Coronary artery (tissue), 2 donors: ENCODE results near the gene CEP41.

Source experiments
- DNase-seq: peaks from one replicate; pipeline ENCODE4 v3.0.0-alpha.2; 2017; ENCODE audit warnings: low spot score
- H3K27ac ChIP-seq, 2 donors: fragments of 200-600 bp; sonication (generic); one replicate each; pipeline ENCODE4 v1.5.1; 2016 to 2019
- H3K4me3 ChIP-seq: fragments of 200-600 bp; sonication (generic); 2 replicates; pipeline ENCODE4 v1.5.1; 2016; ENCODE audit warnings: mild to moderate bottlenecking, moderate library complexity
- CTCF ChIP-seq: fragments of 200-600 bp; sonication (generic); IDR thresholded peaks from one replicate; pipeline ENCODE4 v1.5.1; 2019; ENCODE audit warnings: antibody characterized with exemption

The CEP41 gene

GRCh38 chr7:130356876-130357611, 83.8 kb downstream of the CEP41 start:
- DNase-seq = peak; percentile 73
- H3K27ac ChIP-seq = peak overlapping the region; percentile 44 to 87
- H3K4me3 ChIP-seq = no peak overlapping the region
- no peak for TF ChIP-seq CTCF

- peak overlapping the region; percentile 44 to 87 for H3K27ac ChIP-seq
- TF ChIP-seq CTCF = no peak
- DNase-seq = peak; percentile 82
- no peak overlapping the region for H3K4me3 ChIP-seq
These were observed 84.5 kb downstream of the CEP41 start for GRCh38 chr7:130356121-130356875.

DNA sequence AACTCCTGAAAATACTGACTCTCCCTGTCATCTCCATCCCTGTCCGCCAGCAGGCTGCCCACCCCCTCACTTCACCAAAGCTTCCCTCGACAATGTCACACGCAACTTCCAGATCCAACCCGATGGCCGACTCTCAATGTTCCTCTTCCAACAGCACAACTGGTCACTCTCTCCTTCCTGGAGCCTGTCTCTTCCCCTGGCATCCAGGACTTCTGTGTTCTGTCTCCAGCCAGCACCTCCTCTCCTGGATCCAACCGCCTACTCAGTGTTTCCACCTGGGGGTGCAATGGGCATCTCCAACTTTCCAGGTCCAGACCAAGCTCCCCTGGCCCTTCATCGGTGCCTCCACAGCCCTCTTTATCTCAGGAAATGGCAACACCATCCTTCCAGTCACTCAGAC, 87.6 kb downstream of the CEP41 start:
- H3K4me3 ChIP-seq = no peak overlapping the region
- peak; percentile 62 for DNase-seq
- no peak for TF ChIP-seq CTCF
- peak overlapping the region in 1 of 2 donors; percentile 62 for H3K27ac ChIP-seq

- no peak for TF ChIP-seq CTCF
- DNase-seq = no peak
- peak overlapping the region; percentile 38 to 81 for H3K27ac ChIP-seq
- H3K4me3 ChIP-seq = peak overlapping the region; percentile 14
These were observed 88.4 kb downstream of the CEP41 start for GRCh38 chr7:130352194-130353074.

GRCh38 chr7:130351791-130352090, 89.1 kb downstream of the CEP41 start:
- no peak overlapping the region for H3K4me3 ChIP-seq
- peak overlapping the region in 1 of 2 donors; percentile 81 for H3K27ac ChIP-seq
- no peak for TF ChIP-seq CTCF
- no peak for DNase-seq

DNA sequence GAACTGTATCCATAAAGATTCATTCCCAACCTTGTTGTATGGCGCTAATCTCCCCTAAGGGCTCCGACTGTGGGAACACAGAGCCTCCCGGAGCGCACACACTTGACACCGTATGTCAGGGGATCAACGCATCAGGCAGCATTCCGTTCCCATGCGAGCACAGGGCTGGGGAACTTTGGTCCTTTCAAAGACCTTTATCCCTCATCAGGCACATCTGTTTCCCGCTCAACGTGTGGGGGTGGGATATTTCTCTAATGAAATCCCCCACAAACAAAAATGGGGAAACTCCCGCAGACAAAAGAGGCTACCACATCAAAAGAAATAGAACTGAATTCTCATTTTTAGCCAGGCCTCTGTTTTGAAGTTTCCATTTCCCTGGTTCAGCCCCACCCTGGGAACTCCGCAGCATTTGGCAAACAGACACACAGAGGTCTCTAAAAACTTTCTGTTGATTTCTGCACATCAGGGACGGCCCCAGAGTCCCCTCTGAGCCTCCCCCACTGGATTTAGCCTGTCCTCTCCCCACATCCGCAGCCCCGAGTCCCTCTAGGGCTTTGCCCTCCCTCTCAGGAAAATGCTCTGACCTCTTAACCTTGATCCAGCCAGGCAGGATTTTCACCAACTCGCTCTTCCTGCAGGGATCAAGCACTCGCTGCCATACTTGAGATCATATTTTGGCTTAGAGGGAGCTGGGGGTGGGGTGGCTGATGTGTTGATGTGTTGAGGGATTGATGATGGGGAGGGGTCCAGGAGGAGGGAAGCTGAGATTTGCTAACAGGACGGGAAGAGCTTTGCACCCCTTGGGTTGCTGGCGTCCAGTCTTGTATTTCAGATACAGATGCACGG, 89.6 kb downstream of the CEP41 start:
- DNase-seq = no peak
- TF ChIP-seq CTCF = no peak
- peak overlapping the region in 1 of 2 donors; percentile 81 for H3K27ac ChIP-seq
- no peak overlapping the region for H3K4me3 ChIP-seq
